ENCODE results near the gene CRY2.
A peak's percentile ranks its signal among the peaks of the same experiment; 100 is the strongest.
"Not testable (repeated sequence)": the region's sequence is repeated elsewhere in the genome, so short reads cannot be mapped to it uniquely, and the experiment has no call there.

The CRY2 gene

DNA sequence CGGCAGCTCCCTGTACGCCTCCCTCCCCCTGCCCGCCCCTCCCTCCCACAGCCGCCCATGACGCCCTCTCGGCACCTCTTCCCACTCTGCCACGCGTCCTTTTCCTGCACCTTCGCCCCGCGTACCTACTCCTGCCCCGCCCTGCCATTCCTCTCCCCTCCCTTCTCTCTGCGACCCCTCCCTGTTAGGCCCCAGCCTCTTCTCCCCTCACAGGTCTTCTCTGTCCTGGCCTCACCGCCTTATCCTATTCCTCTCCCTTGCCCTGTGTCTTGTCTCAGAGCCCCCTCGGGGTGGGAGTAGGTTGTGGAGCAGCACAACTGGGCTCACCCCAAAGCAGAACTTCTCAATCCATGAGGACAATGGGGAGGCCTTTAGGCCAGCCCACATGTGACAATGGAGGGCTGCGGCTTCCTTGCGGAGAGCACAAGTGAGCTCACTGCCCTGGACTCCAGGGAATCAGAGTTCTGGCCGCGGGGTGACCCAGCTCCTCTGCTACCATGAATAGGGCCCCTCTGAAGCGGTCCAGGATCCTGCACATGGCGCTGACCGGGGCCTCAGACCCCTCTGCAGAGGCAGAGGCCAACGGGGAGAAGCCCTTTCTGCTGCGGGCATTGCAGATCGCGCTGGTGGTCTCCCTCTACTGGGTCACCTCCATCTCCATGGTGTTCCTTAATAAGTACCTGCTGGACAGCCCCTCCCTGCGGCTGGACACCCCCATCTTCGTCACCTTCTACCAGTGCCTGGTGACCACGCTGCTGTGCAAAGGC lies 41.8 kb upstream of the CRY2 start:
- Histone ChIP-seq H3K4me1 (ENCODE audit: control insufficient read depth, insufficient read depth, low read length, poor library complexity, severe bottlenecking) (peaks cover 29% of the 10 kb centered on the region), H3K9me3 (ENCODE audit: control insufficient read depth, low read length) (no peaks in the 10 kb centered on the region), H3K4me3 (ENCODE audit: insufficient read depth, low read depth, low read length, poor library complexity, severe bottlenecking) (peak overlapping the region; percentile 99), H3K36me3 (ENCODE audit: control insufficient read depth, insufficient read depth, low read length) (peaks cover 21% of the 10 kb centered on the region), H3K27ac (ENCODE audit: insufficient read depth, low read length, poor library complexity, severe bottlenecking) (peak overlapping the region; percentile 76), H3K27me3 (replicated peaks; ENCODE audit: control insufficient read depth, insufficient read depth, low read length, poor library complexity, severe bottlenecking) (no peaks in the 10 kb centered on the region)
- DNase-seq = no peak

DNA sequence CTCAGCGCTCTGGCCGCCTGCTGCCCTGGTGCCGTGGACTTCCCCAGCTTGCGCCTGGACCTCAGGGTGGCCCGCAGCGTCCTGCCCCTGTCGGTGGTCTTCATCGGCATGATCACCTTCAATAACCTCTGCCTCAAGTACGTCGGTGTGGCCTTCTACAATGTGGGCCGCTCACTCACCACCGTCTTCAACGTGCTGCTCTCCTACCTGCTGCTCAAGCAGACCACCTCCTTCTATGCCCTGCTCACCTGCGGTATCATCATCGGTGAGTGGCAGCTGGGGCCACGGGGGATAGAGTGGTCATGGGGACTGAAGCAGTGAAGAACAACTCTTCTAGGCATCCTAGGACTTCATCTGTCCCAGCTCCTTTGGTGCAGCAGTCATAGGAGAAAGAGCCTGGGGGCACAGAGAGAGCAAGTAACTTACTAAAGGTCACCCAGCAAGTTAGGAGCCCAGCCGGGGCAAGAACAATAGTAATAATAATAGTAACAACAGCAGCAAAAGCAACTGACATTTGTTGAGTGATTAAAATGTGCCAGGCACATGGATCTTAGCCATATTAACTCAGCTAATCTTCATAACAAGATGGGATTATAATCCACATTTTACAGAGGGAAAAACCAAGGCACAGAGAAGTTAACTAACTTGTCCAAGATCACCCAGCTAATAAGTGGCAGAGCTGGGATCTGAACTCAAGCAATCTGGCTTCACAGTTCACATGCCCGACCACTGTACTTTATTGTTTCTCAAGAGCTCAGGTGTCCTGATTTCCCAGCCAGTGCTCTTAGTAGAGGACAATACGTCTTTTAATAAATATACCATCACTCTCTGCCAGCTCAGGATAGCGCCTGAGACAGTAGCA lies 41.0 kb upstream of the CRY2 start:
- DNase-seq = no peak
- Histone ChIP-seq H3K9me3 (ENCODE audit: control insufficient read depth, low read length) (no peaks in the 10 kb centered on the region), H3K4me3 (ENCODE audit: insufficient read depth, low read depth, low read length, poor library complexity, severe bottlenecking) (peak overlapping the region; percentile 99), H3K4me1 (ENCODE audit: control insufficient read depth, insufficient read depth, low read length, poor library complexity, severe bottlenecking) (peaks cover 29% of the 10 kb centered on the region), H3K27ac (ENCODE audit: insufficient read depth, low read length, poor library complexity, severe bottlenecking) (no peak overlapping the region), H3K36me3 (ENCODE audit: control insufficient read depth, insufficient read depth, low read length) (peaks cover 28% of the 10 kb centered on the region), H3K27me3 (replicated peaks; ENCODE audit: control insufficient read depth, insufficient read depth, low read length, poor library complexity, severe bottlenecking) (no peaks in the 10 kb centered on the region)

DNA sequence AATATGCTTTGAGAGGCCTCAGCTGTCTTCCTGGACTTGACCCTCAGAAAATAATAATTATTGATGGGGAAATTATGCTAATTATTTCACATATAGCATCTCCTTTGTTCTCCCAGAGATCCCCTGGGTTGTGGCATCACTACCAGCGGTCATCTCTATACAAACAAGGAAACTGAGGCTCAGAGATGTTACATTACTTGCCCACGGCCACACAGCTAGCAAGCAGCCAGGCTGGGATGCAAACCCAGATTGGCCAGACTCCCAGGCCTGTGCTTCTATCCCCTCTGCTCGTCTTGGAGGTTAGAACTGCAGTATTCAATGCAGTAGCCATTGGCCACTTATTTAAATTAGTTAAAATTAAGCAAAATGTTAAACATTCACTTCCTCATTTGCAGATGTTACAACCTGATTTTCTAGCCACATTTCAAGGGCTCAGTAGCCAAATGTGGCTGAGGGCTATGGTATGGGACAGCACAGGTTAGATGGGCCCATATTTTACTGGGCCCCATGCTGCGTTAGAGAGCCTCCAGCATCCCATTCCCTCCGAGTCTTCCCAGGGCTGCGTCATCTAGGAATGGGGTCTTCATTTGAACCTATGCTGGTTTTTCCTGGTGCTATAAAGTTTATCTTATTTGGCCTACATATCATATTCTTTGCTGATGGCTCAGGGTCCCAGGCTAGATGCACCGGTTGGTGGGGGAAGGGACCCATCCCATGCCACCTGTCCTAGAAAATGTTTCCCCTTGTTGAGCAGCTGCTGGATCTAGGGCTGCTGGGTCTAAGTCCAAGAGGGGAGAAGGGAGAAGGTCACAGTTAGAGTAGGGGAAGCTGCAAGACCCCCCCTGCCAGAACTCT lies 40.1 kb upstream of the CRY2 start:
- no peaks in the 10 kb centered on the region for H3K27me3 ChIP-seq (replicated peaks; ENCODE audit: control insufficient read depth, insufficient read depth, low read length, poor library complexity, severe bottlenecking)
- no peak overlapping the region for H3K27ac ChIP-seq (ENCODE audit: insufficient read depth, low read length, poor library complexity, severe bottlenecking)
- peaks cover 32% of the 10 kb centered on the region for H3K36me3 ChIP-seq (ENCODE audit: control insufficient read depth, insufficient read depth, low read length)
- no peak for DNase-seq
- H3K4me1 ChIP-seq (ENCODE audit: control insufficient read depth, insufficient read depth, low read length, poor library complexity, severe bottlenecking) = peaks cover 29% of the 10 kb centered on the region
- H3K4me3 ChIP-seq (ENCODE audit: insufficient read depth, low read depth, low read length, poor library complexity, severe bottlenecking) = no peak overlapping the region
- no peaks in the 10 kb centered on the region for H3K9me3 ChIP-seq (ENCODE audit: control insufficient read depth, low read length)

DNA sequence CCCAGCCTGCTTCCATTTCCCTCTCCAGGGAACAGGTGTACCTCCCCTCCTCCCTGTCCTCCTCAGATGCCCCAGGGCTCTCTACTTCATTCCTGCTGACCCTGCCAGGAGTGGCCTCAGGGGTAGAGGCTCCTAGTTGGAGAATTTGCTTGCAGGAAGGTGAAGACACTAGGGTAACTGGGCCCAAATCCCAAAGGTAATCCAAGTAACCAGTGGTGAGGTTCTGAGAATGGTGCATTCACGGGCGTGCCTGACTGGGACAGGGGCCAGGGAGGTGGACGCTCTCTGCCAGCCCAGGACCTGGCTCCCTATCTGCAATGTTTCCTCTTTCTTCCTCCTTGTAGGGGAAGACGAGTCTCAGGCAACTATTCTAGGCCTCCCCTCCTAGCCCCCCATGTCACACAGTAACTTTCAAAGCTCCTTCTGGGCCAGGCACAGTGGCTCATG lies 39.5 kb upstream of the CRY2 start:
- Histone ChIP-seq H3K9me3 (ENCODE audit: control insufficient read depth, low read length) (no peaks in the 10 kb centered on the region), H3K36me3 (ENCODE audit: control insufficient read depth, insufficient read depth, low read length) (peaks cover 32% of the 10 kb centered on the region), H3K27me3 (replicated peaks; ENCODE audit: control insufficient read depth, insufficient read depth, low read length, poor library complexity, severe bottlenecking) (no peaks in the 10 kb centered on the region), H3K27ac (ENCODE audit: insufficient read depth, low read length, poor library complexity, severe bottlenecking) (no peak overlapping the region), H3K4me3 (ENCODE audit: insufficient read depth, low read depth, low read length, poor library complexity, severe bottlenecking) (no peak overlapping the region), H3K4me1 (ENCODE audit: control insufficient read depth, insufficient read depth, low read length, poor library complexity, severe bottlenecking) (peaks cover 29% of the 10 kb centered on the region)
- DNase-seq = no peak

DNA sequence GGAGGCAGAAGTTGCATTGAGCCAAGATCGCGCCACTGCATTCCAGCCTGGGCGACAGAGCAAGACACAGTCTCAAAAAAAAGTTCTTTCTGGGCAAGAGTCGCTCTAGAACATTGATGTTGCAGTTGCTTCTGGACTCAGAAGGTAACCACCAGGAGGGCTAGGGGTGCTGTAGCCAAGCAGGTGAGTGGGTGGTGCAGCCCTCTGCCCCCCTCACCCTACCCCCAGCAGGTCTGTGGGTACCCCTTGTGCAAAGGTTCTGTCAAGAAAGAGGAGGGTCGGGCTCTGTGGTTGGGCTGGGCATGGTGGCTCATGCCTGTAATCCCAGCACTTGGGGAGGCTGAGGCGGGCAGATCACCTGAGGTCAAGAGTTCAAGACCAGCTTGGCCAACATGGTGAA lies 38.8 kb upstream of the CRY2 start:
- Histone ChIP-seq H3K4me1 (ENCODE audit: control insufficient read depth, insufficient read depth, low read length, poor library complexity, severe bottlenecking) (peaks cover 29% of the 10 kb centered on the region), H3K36me3 (ENCODE audit: control insufficient read depth, insufficient read depth, low read length) (peaks cover 32% of the 10 kb centered on the region)
- DNase-seq; H3K4me3 ChIP-seq (ENCODE audit: insufficient read depth, low read depth, low read length, poor library complexity, severe bottlenecking); H3K27me3 ChIP-seq (replicated peaks; ENCODE audit: control insufficient read depth, insufficient read depth, low read length, poor library complexity, severe bottlenecking); H3K9me3 ChIP-seq (ENCODE audit: control insufficient read depth, low read length); H3K27ac ChIP-seq (ENCODE audit: insufficient read depth, low read length, poor library complexity, severe bottlenecking): not testable (repeated sequence)

- H3K27ac ChIP-seq (ENCODE audit: insufficient read depth, low read length, poor library complexity, severe bottlenecking) = no peak overlapping the region
- no peak overlapping the region for H3K4me3 ChIP-seq (ENCODE audit: insufficient read depth, low read depth, low read length, poor library complexity, severe bottlenecking)
- H3K36me3 ChIP-seq (ENCODE audit: control insufficient read depth, insufficient read depth, low read length) = peaks cover 32% of the 10 kb centered on the region
- no peaks in the 10 kb centered on the region for H3K27me3 ChIP-seq (replicated peaks; ENCODE audit: control insufficient read depth, insufficient read depth, low read length, poor library complexity, severe bottlenecking)
- no peaks in the 10 kb centered on the region for H3K9me3 ChIP-seq (ENCODE audit: control insufficient read depth, low read length)
- H3K4me1 ChIP-seq (ENCODE audit: control insufficient read depth, insufficient read depth, low read length, poor library complexity, severe bottlenecking) = peaks cover 27% of the 10 kb centered on the region
- no peak for DNase-seq
Observed at GRCh38 chr11:45809456-45810395, 37.5 kb upstream of the CRY2 start.

- no peak for DNase-seq
- Histone ChIP-seq H3K4me3 (ENCODE audit: insufficient read depth, low read depth, low read length, poor library complexity, severe bottlenecking) (no peak overlapping the region), H3K4me1 (ENCODE audit: control insufficient read depth, insufficient read depth, low read length, poor library complexity, severe bottlenecking) (peaks cover 24% of the 10 kb centered on the region), H3K36me3 (ENCODE audit: control insufficient read depth, insufficient read depth, low read length) (peaks cover 32% of the 10 kb centered on the region), H3K27me3 (replicated peaks; ENCODE audit: control insufficient read depth, insufficient read depth, low read length, poor library complexity, severe bottlenecking) (no peaks in the 10 kb centered on the region), H3K9me3 (ENCODE audit: control insufficient read depth, low read length) (no peaks in the 10 kb centered on the region), H3K27ac (ENCODE audit: insufficient read depth, low read length, poor library complexity, severe bottlenecking) (no peak overlapping the region)
Observed at GRCh38 chr11:45810431-45811108, 36.7 kb upstream of the CRY2 start.

DNA sequence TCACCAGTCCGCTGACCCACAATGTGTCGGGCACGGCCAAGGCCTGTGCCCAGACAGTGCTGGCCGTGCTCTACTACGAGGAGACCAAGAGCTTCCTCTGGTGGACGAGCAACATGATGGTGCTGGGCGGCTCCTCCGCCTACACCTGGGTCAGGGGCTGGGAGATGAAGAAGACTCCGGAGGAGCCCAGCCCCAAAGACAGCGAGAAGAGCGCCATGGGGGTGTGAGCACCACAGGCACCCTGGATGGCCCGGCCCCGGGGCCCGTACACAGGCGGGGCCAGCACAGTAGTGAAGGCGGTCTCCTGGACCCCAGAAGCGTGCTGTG lies 36.2 kb upstream of the CRY2 start:
- H3K4me1 ChIP-seq (ENCODE audit: control insufficient read depth, insufficient read depth, low read length, poor library complexity, severe bottlenecking) = peaks cover 19% of the 10 kb centered on the region
- no peak overlapping the region for H3K4me3 ChIP-seq (ENCODE audit: insufficient read depth, low read depth, low read length, poor library complexity, severe bottlenecking)
- H3K9me3 ChIP-seq (ENCODE audit: control insufficient read depth, low read length) = no peaks in the 10 kb centered on the region
- H3K27ac ChIP-seq (ENCODE audit: insufficient read depth, low read length, poor library complexity, severe bottlenecking) = no peak overlapping the region
- no peak for DNase-seq
- peaks cover 32% of the 10 kb centered on the region for H3K36me3 ChIP-seq (ENCODE audit: control insufficient read depth, insufficient read depth, low read length)
- no peaks in the 10 kb centered on the region for H3K27me3 ChIP-seq (replicated peaks; ENCODE audit: control insufficient read depth, insufficient read depth, low read length, poor library complexity, severe bottlenecking)

All from effector memory CD4-positive, alpha-beta T cell (primary cell).